GM13976 (cell line): ENCODE data around the gene PACS2.

Experiments
- DNase-seq: peaks from one replicate; pipeline ENCODE4 v3.0.0; 2012; ENCODE audit warnings: low spot score
- in situ Hi-C: fragments of 300-500 bp; cut with MboI; formaldehyde crosslinking; loops from one replicate; pipeline ENCODE4 v1.12.0; 2022; ENCODE audit warnings: low sequenced_read_pairs, mixed read lengths, inconsistent platforms; ENCODE audit not compliant: unreplicated experiment
- TF ChIP-seq, protein P1 (sequence below): IDR thresholded peaks from 2 replicates; pipeline ENCODE4 v1.5.1; 2012; ENCODE audit warnings: borderline replicate concordance, mild to moderate bottlenecking; ENCODE audit not compliant: insufficient read depth; ENCODE audit errors: extremely low read depth, missing control alignments, control extremely low read depth

Gene PACS2

DNA sequence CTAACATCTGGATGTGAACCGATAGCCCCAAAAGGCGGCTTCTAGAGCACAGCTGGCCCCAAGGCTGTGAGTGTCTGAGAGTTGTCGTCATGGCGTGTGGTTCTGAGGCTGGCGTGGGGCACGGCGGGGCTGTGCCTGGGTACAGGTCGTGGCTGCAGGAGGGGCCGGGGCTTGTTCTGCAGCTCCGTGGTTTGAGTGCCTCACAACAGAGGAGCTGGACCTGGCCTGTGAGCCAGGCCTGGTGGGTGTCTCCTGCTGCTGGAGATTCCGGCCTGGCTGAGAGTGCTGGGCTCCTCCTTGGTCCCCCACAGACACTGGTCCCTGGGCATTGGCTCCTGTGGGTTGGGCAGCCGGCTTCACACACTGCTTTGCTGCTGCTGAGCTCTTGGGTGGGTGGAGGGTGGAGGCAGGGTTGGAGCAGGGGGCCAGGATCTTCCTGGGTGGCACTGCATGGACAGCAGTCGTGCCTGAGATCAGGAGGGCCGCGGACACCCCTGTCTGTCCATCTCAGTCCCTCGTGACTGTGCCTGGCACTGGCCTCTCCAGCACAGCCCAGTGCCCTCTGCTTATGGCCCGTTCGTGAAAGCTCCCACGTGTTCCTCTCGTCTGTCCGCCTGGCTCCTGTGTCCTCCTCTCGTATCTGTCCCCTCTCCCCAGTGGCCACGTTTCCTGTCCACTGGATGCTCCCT, 52.0 kb downstream of the PACS2 start:
- TF ChIP-seq, protein P1, sequence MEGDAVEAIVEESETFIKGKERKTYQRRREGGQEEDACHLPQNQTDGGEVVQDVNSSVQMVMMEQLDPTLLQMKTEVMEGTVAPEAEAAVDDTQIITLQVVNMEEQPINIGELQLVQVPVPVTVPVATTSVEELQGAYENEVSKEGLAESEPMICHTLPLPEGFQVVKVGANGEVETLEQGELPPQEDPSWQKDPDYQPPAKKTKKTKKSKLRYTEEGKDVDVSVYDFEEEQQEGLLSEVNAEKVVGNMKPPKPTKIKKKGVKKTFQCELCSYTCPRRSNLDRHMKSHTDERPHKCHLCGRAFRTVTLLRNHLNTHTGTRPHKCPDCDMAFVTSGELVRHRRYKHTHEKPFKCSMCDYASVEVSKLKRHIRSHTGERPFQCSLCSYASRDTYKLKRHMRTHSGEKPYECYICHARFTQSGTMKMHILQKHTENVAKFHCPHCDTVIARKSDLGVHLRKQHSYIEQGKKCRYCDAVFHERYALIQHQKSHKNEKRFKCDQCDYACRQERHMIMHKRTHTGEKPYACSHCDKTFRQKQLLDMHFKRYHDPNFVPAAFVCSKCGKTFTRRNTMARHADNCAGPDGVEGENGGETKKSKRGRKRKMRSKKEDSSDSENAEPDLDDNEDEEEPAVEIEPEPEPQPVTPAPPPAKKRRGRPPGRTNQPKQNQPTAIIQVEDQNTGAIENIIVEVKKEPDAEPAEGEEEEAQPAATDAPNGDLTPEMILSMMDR, result no peak
- DNase-seq, result no peak
- in situ Hi-C loops, result no loop called here

DNA sequence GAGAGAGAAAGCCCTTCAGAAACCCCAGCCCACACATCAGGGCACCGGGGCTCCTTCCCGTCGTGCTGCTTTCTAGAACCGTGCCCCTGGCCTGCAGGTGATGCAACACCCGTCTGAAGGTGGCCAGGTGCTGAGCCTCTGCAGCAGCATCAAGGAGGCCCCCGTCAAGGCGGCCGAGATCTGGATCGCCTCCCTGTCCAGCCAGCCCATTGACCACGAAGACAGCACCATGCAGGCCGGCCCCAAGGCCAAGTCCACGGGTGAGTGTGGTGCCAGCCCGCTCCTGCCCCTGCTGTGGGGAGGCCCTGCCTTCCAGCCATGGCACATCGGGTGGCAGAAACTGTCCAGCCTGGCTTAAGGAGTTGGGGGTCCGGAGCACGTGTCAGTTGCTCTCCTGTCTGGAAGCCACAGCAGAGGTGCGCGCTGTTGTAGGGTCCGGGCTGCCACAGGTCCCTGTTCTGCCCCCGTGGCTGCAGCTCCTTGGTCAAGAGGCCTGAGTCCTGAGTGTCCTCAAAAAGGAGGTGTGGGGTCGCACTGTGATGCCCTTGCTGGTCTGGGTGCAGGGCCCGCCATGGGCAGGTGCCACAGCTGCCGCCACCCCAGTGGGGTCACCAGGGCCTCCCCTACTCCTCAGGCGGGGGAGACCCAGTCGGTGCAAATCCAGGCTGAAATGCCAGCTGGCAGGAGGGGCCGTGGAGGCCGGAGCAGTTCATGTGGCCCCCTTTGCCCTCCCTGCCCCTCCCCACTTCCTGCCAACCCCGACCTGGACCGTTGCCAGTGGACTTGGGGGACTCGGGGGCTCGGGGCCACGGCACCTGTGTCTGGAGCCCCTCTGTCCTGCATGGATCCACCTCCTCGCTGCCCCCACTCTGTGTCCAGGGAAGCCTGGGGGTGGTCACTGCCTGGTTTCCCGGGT, 52.8 kb downstream of the PACS2 start:
- in situ Hi-C loops, result no loop called here
- TF ChIP-seq, protein P1, result no peak
- DNase-seq, result no peak

DNA sequence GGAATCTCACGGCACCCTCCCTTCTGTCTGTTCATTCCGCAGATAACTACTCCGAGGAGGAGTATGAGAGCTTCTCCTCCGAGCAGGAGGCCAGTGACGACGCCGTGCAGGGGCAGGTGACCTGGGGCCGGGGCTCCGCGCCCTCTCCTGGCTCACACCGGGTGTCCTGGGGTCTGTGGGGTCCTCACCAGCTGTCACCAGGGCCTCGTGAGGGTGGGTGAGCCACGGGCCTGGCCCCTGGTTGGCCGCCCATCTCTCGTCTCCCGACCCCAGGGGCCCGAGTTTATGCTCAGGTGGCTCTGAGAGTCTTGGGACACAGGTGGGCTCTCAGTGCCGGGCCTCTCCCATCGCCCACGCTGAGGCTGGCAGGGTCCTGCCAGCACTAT, 53.5 kb downstream of the PACS2 start:
- in situ Hi-C loops, result no loop called here
- no peak for DNase-seq
- TF ChIP-seq, protein P1, result no peak

DNA sequence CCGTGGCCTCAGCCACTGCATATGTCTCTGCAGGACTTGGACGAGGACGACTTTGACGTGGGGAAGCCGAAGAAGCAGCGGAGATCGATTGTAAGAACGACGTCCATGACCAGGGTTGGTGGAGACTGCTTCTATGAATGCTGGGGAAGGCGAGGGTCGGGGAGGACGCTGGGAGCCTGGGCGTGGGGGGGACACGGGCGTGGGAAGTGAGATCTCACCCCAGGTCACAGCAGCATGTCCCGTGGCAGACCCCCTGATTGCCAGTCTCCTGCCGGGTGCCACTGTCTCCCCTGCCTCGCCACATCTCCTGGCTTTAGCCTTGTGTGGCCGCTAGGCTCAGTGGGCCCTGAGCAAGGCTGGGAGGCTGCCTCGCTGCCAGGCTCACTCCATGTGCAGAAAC, 53.9 kb downstream of the PACS2 start:
- in situ Hi-C loops, result no loop called here
- no peak for DNase-seq
- TF ChIP-seq, protein P1, result no peak

DNA sequence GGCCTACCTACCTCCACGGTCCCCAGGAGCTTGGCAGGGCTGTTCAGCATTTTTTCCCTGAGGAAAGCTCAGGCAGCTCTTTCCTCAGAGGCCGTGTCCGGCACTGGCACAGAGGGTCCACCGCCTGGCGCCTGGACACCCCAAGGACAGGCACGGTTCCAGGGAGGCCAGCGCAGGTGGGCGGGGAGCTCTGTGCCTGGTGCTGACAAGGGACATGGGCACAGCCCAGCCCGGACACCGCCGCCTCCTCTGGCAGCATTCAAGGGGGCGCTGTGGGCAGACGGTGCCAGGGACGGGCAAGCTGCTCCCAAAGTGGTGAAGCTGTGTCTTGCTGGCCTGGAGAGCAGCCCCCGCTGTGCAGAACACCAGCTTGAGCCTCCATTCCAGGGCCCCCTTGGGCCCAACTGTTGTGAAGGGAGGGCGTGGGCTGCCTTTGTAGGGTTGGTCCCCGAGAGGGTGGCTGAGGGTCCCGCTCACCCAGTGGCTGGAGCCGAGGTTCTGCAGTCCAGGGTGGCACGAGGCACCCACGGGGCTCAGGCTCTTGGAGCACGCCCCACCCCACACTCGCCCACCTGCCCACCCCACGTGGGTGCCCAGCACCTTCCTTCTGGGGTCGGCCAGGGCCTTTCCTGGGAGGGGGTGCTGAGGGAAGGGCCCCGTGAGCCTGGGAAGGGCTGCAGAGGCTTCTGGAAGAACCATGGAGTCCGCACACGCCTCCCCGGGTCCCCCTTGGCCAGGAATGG, 54.5 kb downstream of the PACS2 start:
- in situ Hi-C loops, result no loop called here
- TF ChIP-seq, protein P1, result no peak
- DNase-seq, result no peak

DNA sequence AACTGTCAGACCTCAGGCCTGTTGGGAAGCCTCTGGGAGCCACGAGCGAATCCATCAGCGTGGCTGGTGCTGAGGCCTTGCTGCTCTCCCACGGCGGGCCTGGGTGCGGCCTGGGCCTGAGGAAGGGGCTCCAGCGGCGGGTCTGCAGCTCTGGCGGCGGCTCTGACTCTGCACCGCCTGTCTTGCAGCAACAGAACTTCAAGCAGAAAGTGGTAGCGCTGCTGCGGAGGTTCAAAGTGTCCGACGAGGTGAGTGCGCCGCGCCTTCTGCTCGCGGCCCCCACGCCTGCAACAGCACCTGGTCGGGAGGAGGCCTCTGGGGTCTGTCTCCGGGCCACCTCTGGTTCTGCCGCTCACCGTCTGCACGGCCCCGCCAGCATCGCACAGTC, 55.1 kb downstream of the PACS2 start:
- no peak for DNase-seq
- in situ Hi-C loops, result loop anchor here (10.0 kb wide), 2 partner anchors 115 to 145 kb away; partner anchors contain the start of gene CRIP1
- TF ChIP-seq, protein P1, result no peak
